OCI-M1 (cell line): ENCODE results near the gene UGT1A7.
A peak's percentile ranks its signal among the peaks of the same experiment; 100 is the strongest.
"Not testable (repeated sequence)": the region's sequence is repeated elsewhere in the genome, so short reads cannot be mapped to it uniquely, and the experiment has no call there.

Experiments used
- DNase-seq: peaks from one replicate; lab custom pipeline; 2025; lab: John Stamatoyannopoulos, UW

UGT1A7 gene

DNA sequence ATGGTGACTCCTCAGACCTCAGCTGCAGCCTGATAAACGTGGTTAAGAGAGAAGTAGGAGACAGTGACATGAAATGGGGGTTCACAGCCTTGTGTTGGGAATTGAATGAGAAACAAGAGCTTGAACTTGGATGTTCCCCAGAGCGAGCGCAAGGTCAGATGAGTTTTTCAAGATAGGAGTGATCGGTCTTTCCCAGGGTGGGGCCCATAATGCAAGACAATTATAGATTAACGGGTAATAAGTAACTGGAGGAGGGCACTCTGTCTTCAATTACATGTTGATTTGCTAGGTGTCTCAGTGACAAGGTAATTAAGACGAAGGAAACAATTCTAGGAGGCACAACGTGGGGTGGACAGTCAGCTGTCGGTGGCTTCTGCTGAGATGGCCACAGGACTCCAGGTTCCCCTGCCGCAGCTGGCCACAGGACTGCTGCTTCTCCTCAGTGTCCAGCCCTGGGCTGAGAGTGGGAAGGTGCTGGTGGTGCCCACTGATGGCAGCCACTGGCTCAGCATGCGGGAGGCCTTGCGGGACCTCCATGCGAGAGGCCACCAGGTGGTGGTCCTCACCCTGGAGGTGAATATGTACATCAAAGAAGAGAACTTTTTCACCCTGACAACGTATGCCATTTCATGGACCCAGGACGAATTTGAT, 31.0 kb downstream of the UGT1A7 start, which contains the start of gene UGT1A5:
Gene UGT1A5, plus strand, starts transcription at position 297 of the 651 bp plus-strand sequence. Its CDS starts 85 bp downstream, at position 382.
- DNase-seq = no peak

DNA sequence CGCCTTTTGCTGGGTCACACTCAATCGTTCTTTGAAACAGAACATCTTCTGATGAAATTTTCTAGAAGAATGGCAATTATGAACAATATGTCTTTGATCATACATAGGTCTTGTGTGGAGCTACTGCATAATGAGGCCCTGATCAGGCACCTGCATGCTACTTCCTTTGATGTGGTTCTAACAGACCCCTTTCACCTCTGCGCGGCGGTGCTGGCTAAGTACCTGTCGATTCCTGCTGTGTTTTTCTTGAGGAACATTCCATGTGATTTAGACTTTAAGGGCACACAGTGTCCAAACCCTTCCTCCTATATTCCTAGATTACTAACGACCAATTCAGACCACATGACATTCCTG, 31.5 kb downstream of the UGT1A7 start:
- no peak for DNase-seq

DNA sequence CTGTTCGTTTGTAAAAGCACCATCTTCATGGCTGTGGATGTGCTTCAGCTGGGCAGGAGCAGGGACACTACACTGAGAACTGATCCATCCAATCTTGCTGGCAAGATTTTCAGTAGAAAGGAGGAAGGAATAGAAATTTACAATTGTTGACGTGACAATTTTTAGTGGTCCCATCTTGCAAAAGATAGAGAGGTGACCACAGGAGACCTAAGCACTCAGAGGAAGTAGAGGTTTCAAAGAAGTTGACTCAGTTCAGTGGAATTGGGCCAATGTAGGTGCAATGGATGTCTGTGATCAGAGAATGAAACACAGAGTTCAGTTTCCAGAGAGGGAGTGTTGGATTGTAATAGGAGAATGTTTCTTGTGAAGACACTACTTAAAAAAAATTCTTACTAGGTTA, 32.4 kb downstream of the UGT1A7 start:
- peak; percentile 7 for DNase-seq

DNA sequence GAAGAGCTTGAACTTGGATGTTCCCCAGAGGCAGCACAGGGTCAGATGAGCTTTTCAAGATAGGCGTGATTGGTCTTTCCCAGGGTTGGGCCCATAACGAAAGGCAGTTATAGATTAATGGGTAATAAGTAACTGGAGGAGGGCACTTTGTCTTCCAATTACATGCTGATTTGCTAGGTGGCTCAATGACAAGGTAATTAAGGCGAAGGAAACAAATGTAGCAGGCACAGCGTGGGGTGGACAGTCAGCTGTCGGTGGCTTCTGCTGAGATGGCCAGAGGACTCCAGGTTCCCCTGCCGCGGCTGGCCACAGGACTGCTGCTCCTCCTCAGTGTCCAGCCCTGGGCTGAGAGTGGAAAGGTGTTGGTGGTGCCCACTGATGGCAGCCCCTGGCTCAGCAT, 36.9 kb downstream of the UGT1A7 start, which contains the start of gene UGT1A4:
Gene UGT1A4, plus strand, starts transcription at position 185 of the 400 bp plus-strand sequence. Its CDS starts 85 bp downstream, at position 270.
- no peak for DNase-seq

DNA sequence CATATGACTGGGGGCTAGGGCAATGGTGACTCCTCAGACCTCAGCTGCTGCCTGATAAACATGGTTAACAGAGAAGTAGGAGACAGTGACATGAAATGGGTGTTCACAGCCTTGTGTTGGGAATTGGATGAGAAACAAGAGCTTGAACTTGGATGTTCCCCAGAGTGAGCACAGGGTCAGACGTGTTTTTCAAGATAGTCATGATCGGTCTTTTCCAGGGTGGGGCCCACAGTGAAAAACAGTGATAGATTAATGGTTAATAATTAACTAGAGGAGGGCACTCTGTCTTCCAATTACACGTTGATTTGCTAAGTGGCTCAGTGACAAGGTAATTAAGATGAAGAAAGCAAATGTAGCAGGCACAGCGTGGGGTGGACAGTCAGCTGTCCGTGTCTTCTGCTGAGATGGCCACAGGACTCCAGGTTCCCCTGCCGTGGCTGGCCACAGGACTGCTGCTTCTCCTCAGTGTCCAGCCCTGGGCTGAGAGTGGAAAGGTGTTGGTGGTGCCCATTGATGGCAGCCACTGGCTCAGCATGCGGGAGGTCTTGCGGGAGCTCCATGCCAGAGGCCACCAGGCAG, 47.1 kb downstream of the UGT1A7 start, which contains the start of gene UGT1A3:
Gene UGT1A3, plus strand, starts transcription at position 320 of the 579 bp plus-strand sequence. Its CDS starts 85 bp downstream, at position 405.
- DNase-seq = no peak

DNA sequence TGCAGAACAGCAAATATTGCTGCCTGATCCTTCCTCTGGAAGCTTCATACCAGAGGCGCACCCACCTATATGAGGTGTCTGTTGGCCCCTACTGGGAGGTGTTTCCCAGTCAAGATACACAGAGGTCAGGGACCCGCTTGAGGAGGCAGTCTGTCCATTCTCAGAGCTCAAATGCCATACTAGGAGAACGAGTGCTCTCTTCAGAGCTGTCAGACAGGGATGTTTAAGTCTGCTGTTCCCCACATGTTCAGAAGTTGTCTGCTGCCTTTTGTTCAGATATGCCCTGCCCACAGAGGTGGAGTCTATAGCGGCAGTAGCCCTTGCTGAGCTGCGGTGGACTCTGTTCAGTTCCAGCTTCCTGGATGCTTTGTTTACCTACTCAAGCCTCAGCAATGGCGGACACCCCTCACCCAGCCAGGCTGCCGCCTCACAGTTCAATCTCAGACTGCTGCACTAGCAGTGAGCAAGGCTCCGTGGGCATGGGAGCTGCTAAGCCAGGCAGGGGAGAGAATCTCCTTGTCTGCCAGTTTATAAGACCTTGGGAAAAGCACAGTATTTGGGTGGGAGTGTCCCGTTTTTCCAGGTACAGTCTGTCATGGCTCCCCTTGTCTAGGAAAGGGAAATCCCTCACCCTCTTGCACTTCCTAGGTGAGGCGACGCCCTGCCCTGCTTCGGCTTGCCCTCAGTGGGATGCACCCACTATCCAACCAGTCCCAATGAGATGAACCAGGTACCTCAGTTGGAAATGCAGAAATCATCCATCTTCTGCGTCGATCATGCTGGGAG, 55.4 kb downstream of the UGT1A7 start:
- not testable (repeated sequence) for DNase-seq

DNA sequence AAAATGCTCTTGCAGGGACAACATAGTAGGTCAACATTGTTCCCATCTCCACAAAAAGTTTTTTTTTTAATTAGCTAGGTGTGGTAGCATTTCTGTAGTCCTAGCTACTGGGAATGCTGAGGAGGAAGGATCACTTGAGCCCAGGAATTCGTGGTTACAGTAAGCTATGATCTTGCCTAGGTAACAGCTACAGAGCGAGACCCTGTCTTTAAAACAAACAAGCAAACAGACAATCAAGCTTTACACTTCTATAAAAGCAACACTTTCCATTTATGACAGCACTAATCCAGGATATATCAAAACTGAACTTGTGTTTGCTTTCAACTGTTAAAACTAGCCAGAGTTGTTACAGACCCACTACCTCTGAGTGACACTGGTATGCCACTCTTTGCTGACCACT, 59.2 kb downstream of the UGT1A7 start:
- no peak for DNase-seq

DNA sequence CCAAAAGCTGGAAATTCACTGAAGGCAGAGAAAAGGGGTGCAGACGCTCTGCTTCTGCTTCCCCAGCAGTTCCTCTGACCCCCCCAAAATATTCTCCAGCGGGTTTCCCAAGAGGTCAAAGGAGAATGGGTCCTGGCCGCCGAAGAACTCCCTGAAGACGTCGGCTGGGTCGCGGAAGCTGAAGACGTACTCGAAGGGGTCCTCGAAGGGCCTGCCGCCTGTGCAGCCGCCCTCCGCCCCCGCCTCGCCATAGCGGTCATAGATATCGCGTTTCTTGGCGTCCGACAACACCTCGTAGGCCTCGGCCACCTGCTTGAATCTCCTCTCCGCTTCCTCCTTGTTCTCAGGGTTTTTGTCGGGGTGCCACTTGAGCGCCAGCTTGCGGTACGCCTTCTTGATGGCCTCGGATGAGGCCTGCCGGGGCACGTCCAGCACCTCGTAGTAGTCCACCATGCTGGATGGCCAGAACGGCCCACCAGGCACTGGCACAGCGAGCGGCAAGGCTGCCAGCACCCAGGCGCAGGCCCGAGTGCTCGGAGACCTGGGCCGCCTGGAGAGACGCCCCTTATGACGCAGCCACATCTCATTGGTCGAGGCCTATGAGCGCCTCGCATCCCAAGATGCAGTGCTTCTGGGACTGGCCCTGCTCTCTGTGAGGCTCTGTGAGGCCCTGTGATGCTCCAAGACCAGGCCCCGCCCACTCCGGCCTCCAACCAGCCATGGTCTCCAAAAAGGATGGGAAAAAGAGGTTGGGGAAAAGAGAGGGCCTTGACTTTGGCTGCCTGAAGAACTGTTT, 62.0 kb downstream of the UGT1A7 start:
- no peak for DNase-seq

DNA sequence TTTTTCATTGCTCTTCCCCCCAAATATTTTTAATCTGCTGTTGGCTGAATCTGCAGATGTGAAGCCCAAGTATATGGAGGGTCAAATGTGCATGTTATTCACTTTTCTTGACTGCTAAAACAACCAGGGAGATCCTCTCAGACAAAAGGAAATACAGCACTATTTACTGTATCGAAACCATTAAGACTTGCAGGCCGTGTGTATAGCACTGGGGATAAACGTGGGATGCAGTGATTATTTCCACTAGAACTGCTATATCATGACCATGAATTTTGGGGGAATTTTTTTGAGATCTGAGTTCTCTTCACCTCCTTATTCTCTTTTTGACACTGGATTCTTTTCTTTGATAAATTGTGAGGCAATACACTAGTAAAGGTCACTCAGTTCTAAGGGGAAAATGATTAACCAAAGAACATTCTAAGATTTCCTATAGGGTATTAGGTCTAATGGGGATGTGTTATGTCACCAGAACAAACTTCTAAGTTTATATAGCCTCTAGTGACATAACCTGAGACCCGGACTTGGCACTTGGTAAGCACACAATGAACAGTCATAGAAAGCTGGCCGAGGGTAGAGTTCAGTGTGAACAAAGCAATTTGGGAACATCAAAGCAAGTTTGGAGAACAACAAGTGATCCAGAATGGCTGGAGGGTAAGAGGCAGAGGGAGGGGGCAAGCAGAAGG, 63.5 kb downstream of the UGT1A7 start:
- DNase-seq = no peak

DNA sequence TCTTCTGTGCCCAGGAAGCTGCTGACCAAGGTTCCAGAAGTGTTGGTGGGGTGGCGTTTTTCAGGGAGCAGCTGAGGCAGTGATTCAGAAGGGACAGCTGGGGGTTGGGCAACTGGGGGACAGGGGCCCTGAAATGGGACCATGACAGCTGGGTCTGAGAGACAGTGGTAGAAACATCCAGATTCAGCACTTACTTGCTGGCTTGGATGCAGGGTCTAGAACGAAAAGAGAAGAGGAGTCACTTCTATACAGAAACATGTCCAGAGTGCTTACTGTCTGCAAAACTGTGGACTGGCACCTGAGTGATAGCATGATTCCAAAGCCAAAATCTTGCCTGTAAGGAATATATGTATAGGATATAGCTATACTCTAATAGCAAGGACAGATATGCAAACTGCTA, 64.1 kb downstream of the UGT1A7 start:
- DNase-seq = not testable (repeated sequence)

DNA sequence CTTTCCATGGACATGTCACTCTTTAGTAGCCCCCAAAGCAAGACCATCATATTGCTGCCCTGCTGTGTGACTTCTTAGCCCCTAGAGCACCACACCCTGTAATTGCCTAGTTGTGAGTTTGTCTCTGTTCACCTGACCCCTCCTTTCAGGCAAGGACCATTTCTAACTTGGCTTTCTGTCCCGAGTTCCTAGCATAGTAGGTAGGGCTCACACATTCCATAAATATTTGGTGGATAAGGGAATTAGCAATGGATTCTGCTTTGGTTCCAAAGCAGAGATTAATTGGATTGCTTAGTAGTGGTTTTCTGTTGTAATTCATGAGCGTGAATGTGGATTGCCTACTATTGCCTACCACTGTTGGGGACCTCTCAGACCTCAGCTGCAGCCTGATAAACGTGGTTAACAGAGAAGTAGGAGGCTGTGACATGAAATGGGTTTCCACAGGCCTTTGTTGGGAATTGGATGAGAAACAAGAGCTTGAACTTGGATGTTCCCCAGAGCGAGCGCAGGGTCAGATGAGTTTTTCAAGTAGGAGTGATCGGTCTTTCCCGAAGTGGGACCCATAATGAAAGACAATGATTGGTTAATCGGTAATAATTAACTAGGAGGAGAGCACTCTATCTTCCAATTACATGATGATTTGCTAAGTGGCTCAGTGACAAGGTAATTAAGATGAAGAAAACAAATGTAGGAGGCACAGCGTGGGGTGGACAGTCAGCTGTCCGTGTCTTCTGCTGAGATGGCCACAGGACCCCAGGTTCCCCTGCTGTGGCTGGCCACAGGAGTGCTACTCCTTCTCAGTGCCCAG, 65.0 kb downstream of the UGT1A7 start:
- DNase-seq = no peak

DNA sequence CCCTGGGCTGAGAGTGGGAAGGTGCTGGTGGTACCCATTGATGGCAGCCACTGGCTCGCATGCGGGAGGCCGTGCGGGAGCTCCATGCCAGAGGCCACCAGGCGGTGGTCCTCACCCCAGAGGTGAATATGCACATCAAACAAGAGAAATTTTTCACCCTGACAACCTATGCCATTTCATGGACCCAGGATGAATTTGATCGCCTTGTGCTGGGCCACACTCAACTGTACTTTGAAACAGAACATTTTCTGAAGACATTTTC, 65.5 kb downstream of the UGT1A7 start:
- DNase-seq = no peak

DNA sequence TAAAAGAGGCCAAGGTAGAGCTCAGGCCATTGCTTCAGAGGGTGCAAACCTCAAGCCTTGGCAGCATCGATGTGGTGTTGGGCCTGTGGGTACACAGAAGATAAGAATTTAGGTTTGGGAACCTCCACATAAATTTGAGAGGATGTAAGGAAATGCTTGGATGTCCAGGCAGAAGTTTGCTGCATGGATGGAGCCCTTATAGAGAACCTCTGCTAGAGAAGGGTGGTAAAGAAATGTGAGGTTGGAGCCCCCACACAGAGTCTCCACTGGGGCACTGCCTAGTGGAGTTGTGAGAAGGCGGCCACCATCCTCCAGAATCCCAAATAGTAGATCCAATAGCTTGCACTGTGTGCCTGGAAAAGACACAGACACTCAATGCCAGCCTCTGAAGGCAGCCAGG, 69.0 kb downstream of the UGT1A7 start:
- not testable (repeated sequence) for DNase-seq

DNA sequence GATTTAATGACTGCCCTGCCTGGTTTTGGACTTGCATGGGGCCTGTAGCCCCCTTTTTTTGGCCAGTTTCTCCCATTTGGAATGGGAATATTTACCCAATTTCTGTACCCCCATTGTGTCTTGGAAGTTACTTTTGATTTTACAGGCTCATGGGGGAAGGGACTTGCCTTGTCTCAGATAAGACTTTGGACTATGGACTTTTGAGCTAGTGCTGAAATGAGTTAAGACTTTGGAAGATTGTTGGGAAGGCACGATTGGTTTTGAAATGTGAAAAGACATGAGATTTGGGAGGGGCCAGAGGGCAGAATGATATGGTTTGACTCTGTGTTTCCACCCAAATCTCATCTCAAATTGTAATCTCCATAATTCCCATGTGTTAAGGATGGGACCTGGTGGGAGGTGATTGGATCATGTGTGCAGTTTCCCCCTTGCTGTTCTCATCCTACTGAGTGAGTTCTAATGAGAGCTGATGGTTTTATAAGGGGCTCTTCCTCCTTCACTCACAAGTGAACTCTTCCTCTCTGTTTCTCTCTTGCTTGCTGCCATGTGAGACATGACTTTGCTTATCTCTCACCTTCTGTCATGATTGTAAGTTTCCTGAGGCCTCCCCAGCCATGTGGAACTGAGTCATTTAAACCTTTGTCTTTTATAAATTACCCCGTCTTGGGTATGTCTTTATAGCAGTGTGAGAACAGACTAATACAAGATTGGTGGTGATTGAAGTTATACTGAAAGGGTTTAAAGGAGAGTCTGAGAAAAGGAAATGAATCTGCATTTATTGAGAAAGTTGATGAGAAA, 69.7 kb downstream of the UGT1A7 start:
- not testable (repeated sequence) for DNase-seq

DNA sequence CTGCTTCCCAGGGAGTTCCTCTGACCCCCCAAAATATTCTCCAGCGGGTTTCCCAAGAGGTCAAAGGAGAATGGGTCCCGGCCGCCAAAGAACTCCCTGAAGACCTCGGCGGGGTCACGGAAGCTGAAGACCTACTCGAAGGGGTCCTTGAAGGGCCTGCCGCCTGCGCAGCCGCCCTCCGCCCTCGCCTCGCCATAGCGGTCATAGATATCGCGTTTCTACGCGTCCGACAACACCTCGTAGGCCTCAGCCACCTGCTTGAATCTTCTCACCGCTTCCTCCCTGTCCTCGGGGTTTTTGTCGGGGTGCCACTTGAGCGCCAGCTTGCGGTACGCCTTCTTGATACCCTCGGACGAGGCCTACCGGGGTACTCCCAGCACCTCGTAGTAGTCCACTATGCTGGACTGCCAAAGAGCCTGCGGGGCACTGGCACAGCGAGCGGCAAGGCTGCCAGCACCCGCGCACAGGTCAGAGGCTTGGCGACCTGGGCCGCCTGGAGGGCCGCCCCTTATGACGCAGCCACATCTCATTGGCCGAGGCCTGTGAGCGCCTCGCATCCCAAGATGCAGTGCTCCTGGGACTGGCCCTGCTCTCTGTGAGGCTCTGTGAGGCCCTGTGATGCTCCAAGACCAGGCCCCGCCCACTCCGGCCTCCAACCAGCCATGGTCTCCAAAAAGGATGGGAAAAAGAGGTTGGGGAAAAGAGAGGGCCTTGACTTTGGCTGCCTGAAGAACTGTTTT, 73.3 kb downstream of the UGT1A7 start:
- no peak for DNase-seq

DNA sequence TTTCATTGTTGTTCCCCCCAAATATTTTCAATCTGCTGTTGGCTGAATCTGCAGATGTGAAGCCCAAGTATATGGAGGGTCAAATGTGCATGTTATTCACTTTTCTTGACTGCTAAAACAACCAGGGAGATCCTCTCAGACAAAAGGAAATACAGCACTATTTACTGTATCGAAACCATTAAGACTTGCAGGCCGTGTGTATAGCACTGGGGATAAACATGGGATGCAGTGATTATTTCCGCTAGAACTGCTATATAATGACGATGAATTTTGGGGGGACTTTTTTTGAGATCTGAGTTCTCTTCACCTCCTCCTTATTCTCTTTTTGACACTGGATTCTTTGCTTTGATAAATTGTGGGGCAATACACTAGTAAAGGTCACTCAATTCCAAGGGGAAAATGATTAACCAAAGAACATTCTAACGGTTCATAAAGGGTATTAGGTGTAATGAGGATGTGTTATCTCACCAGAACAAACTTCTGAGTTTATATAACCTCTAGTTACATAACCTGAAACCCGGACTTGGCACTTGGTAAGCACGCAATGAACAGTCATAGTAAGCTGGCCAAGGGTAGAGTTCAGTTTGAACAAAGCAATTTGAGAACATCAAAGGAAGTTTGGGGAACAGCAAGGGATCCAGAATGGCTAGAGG, 74.9 kb downstream of the UGT1A7 start:
- no peak for DNase-seq

DNA sequence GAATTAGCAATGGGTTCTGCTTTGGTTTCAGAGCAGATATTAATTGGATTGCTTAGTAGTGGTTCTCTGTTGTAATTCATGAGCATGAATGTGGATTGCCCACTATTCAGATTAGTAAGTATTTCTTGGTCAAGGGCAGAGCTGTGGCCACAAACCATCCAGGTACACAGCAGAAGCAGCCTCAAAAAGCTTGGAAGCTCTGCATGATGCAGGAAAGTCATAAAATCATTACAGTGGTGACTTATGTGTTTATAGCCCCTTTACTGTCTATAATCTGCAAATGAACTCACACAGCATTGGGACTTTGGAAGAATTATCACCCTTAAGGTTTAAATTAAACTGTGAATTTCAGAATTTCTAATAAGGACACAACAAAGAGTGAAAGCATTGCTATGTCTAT, 76.4 kb downstream of the UGT1A7 start:
- DNase-seq = no peak

DNA sequence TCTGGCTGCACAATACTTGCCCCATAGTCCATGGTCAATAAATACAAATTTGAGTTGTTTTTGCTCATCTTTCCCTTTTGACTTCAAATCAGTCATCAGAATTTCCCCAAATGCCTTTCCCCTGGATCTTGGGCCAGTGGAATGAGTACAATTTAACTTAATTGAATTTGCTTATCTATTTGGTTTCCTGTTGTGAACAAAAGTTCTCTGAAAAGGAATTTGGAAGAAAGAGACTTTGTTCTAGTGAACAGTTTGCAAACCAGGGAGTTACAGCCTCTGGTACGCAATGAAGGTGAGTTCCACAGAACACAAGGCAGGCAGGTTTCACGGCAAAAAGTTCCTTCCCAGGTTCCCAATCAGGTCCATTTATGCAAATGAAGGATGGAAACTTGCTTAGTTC, 77.1 kb downstream of the UGT1A7 start:
- no peak for DNase-seq

DNA sequence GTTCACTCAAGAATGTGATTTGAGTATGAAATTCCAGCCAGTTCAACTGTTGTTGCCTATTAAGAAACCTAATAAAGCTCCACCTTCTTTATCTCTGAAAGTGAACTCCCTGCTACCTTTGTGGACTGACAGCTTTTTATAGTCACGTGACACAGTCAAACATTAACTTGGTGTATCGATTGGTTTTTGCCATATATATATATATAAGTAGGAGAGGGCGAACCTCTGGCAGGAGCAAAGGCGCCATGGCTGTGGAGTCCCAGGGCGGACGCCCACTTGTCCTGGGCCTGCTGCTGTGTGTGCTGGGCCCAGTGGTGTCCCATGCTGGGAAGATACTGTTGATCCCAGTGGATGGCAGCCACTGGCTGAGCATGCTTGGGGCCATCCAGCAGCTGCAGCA, 78.3 kb downstream of the UGT1A7 start, which contains the start of gene UGT1A1:
Gene UGT1A1, plus strand, starts transcription at position 228 of the 400 bp plus-strand sequence. Its CDS starts 18 bp downstream, at position 246.
- no peak for DNase-seq
